ENCODE results near the gene ADCY3. TPM values are rescaled to one million over a fixed set of nuclear protein-coding genes. Genes with fewer than 3 reads are reported as not detected.

ADCY3 gene
- total and polyA plus RNA-seq, 9 of the 15 experiments (the other 6 are each of a cell fraction or from before 2014, with no cell fraction given) = 1.5 to 54.8 (median 26.3) TPM

- TF ChIP-seq CXXC5 (CRISPR knock-in tag; IDR thresholded peaks at IDR 0.05) (0 out of 2 replicates have a peak, but pooled peaks have one; percentile 50), ATF7 (IDR thresholded peaks at IDR 0.05) (0 out of 2 replicates have a peak, but pooled peaks have one; percentile 9), PREB (CRISPR knock-in tag; IDR thresholded peaks at IDR 0.05) (no peak), U2AF2 (optimal IDR thresholded peaks at IDR 0.05; ENCODE audit: low read depth, low read length) (no peak), MAX (CRISPR knock-in tag; IDR thresholded peaks at IDR 0.05) (0 out of 2 replicates have a peak, but pooled peaks have one; percentile 36), SMARCA5 (IDR thresholded peaks at IDR 0.05) (no peak), KLF16 (IDR thresholded peaks at IDR 0.05) (no peak), CREBBP (IDR thresholded peaks at IDR 0.05; ENCODE audit: low read depth, low read length) (no peak), RBFOX2 (IDR thresholded peaks at IDR 0.05; ENCODE audit: low read depth, low read length) (peak; percentile 59), POLR2B (IDR thresholded peaks at IDR 0.05; ENCODE audit: low read depth, partially characterized antibody) (no peak), CCNT2 (IDR thresholded peaks at IDR 0.05; ENCODE audit: borderline replicate concordance, extremely low read depth, insufficient read length, low read depth, low read length) (peak; percentile 11), TAF9B (IDR thresholded peaks at IDR 0.05; ENCODE audit: partially characterized antibody) (no peak), KLF10 (CRISPR knock-in tag; IDR thresholded peaks at IDR 0.05) (no peak), ZNF766 (CRISPR knock-in tag; conservative IDR thresholded peaks at IDR 0.05) (no peak), UBTF (IDR thresholded peaks at IDR 0.05; ENCODE audit: borderline replicate concordance in 1 of 2, low read depth in 2 of 2, low read length in 2 of 2) (peak; percentile 64 to 73; a peak in 3 of 4 replicates), E2F6 (IDR thresholded peaks at IDR 0.05; ENCODE audit: borderline replicate concordance in 1 of 2, extremely low read depth in 1 of 2, insufficient read depth in 1 of 2, insufficient read length in 1 of 2, low read depth in 1 of 2, low read length in 1 of 2, poor library complexity in 1 of 2, severe bottlenecking in 1 of 2) (peak; percentile 59 to 95)
Observed at GRCh38 chr2:24919506-24920097, 435 bp downstream of the ADCY3 start (continued).
